ENCODE measurements around the gene TMEM154. TPM values are rescaled to one million over a fixed set of nuclear protein-coding genes. Genes with fewer than 3 reads are reported as not detected.

TMEM154 gene
- total RNA-seq, 1 experiment from 2014 or later, result 23.3 TPM

- Mint-ChIP-seq H3K4me3 (ENCODE audit: low read depth, unreplicated experiment) (no peak overlapping the region), H3K27ac (ENCODE audit: unreplicated experiment) (no peak overlapping the region), H3K9me3 (ENCODE audit: low read depth, unreplicated experiment) (no peaks in the 10 kb centered on the region), H3K36me3 (ENCODE audit: insufficient read depth, unreplicated experiment) (no peaks in the 10 kb centered on the region), H3K27me3 (ENCODE audit: unreplicated experiment) (no peaks in the 10 kb centered on the region), H3K4me1 (ENCODE audit: low read depth, unreplicated experiment) (no peaks in the 10 kb centered on the region)
- BruUV-seq (replicated peaks), result no TSS peak
- TF ChIP-seq CTCF (IDR thresholded peaks at IDR 0.05; ENCODE audit: unreplicated experiment), result no peak
- intact Hi-C loops (cut with micrococcal nuclease; ENCODE audit: unreplicated experiment), result no loop called here
- CTCF ChIA-PET, result interaction anchor here (1.0 kb wide), 1 partner anchor 55 kb away, joined by 7 read pairs; no protein-coding TSS in a partner anchor
- no peak for DNase-seq
These were observed 7.3 kb downstream of the TMEM154 start for GRCh38 chr4:152672206-152673092.

GRCh38 chr4:152668338-152668964, 11.3 kb downstream of the TMEM154 start:
- CTCF ChIA-PET, result interaction anchor here (0.6 kb wide), 1 partner anchor 22 kb away, joined by 4 read pairs; no protein-coding TSS in a partner anchor
- intact Hi-C loops (cut with micrococcal nuclease; ENCODE audit: unreplicated experiment), result no loop called here

GRCh38 chr4:152667781-152668180, 12.0 kb downstream of the TMEM154 start:
- BruUV-seq (replicated peaks), result no TSS peak
- Mint-ChIP-seq H3K9me3 (ENCODE audit: low read depth, unreplicated experiment) (no peaks in the 10 kb centered on the region), H3K36me3 (ENCODE audit: insufficient read depth, unreplicated experiment) (no peaks in the 10 kb centered on the region), H3K27ac (ENCODE audit: unreplicated experiment) (no peak overlapping the region), H3K4me1 (ENCODE audit: low read depth, unreplicated experiment) (peaks cover 8% of the 10 kb centered on the region), H3K4me3 (ENCODE audit: low read depth, unreplicated experiment) (no peak overlapping the region), H3K27me3 (ENCODE audit: unreplicated experiment) (no peaks in the 10 kb centered on the region)
- intact Hi-C loops (cut with micrococcal nuclease; ENCODE audit: unreplicated experiment), result no loop called here
- CTCF ChIA-PET, result interaction anchor here (0.6 kb wide), 1 partner anchor 22 kb away, joined by 4 read pairs; no protein-coding TSS in a partner anchor
- no peak for TF ChIP-seq CTCF (IDR thresholded peaks at IDR 0.05; ENCODE audit: unreplicated experiment)
- DNase-seq, result no peak

More at GRCh38 chr4:152668338-152668964, 11.3 kb downstream of the TMEM154 start:
- H3K27ac Mint-ChIP-seq (ENCODE audit: unreplicated experiment), result no peak overlapping the region
- no peak overlapping the region for H3K4me3 Mint-ChIP-seq (ENCODE audit: low read depth, unreplicated experiment)
- DNase-seq, result no peak
- no TSS peak for BruUV-seq (replicated peaks)
- H3K9me3 Mint-ChIP-seq (ENCODE audit: low read depth, unreplicated experiment), result no peaks in the 10 kb centered on the region
- H3K4me1 Mint-ChIP-seq (ENCODE audit: low read depth, unreplicated experiment), result peaks cover under 1% of the 10 kb centered on the region
- TF ChIP-seq CTCF (IDR thresholded peaks at IDR 0.05; ENCODE audit: unreplicated experiment), result no peak
- H3K27me3 Mint-ChIP-seq (ENCODE audit: unreplicated experiment), result no peaks in the 10 kb centered on the region
- no peaks in the 10 kb centered on the region for H3K36me3 Mint-ChIP-seq (ENCODE audit: insufficient read depth, unreplicated experiment)

GRCh38 chr4:152666946-152667345, 12.9 kb downstream of the TMEM154 start:
- H3K27ac Mint-ChIP-seq (ENCODE audit: unreplicated experiment), result no peak overlapping the region
- no TSS peak for BruUV-seq (replicated peaks)
- H3K36me3 Mint-ChIP-seq (ENCODE audit: insufficient read depth, unreplicated experiment), result no peaks in the 10 kb centered on the region
- H3K9me3 Mint-ChIP-seq (ENCODE audit: low read depth, unreplicated experiment), result no peaks in the 10 kb centered on the region
- no peaks in the 10 kb centered on the region for H3K27me3 Mint-ChIP-seq (ENCODE audit: unreplicated experiment)
- CTCF ChIA-PET, result no interaction called here
- H3K4me3 Mint-ChIP-seq (ENCODE audit: low read depth, unreplicated experiment), result no peak overlapping the region
- H3K4me1 Mint-ChIP-seq (ENCODE audit: low read depth, unreplicated experiment), result peaks cover 8% of the 10 kb centered on the region
- no peak for DNase-seq
- no peak for TF ChIP-seq CTCF (IDR thresholded peaks at IDR 0.05; ENCODE audit: unreplicated experiment)
- intact Hi-C loops (cut with micrococcal nuclease; ENCODE audit: unreplicated experiment), result no loop called here

Data from Calu3 (cell line).